Stomach (tissue), 4 donors: Measurements from ENCODE around the gene THADA.

ENCODE experiments used
- POLR2A ChIP-seq, 4 donors: fragments of 450-650 bp; IDR thresholded peaks; one replicate each; pipeline ENCODE4 v1.6.1; 2016; ENCODE audit warnings: antibody characterized with exemption in 4 of 4, control low read depth in 2 of 4, mild to moderate bottlenecking in 1 of 4, moderate library complexity in 1 of 4
- TF ChIP-seq, protein P1 (sequence below), 7 experiments: fragments of 450-650 bp in 4 of 7; fragments of 200-600 bp in 3 of 7; sonication (generic) in 3 of 7; IDR thresholded peaks; one replicate each; pipeline ENCODE4 v1.5.1; 2016 to 2019; ENCODE audit warnings: antibody characterized with exemption in 7 of 7, control low read depth in 2 of 7, mild to moderate bottlenecking in 1 of 7

DNA sequence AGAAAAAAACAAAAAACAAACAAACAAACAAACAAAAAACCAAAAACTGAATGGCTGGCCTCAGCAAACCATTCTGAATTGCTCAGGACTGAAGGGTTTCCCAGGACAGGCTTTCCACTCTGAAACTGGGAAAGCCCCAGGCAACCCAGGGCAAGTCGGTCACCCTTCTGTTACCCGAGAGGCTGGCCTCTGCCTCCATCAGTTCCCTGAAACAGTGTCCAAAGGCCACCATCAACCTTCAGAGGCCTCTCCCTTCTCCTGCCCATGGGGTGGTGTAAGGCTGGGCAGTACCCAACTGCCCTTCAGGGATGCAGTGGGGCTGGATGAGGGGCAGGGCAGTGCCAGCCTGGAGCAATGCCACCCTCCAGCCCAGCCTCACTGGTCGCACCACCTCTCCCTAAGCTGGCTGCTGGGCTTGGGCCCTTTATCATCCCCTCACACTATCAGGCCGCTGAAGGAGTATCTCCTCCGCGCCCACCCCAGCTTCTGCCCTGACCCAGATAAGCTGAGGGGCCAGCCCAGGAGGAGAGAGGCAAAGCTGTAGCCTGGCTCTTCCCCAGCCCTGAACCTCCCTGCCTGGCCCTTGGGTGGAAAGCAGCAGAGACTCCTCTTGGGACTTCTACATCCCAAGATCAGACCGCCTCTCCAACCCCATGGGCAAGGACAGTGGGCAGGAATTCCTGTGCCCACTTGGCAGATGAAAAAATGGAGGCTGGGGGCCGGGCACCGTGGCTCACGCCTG, 405.4 kb downstream of the THADA start:
- TF ChIP-seq, protein P1, sequence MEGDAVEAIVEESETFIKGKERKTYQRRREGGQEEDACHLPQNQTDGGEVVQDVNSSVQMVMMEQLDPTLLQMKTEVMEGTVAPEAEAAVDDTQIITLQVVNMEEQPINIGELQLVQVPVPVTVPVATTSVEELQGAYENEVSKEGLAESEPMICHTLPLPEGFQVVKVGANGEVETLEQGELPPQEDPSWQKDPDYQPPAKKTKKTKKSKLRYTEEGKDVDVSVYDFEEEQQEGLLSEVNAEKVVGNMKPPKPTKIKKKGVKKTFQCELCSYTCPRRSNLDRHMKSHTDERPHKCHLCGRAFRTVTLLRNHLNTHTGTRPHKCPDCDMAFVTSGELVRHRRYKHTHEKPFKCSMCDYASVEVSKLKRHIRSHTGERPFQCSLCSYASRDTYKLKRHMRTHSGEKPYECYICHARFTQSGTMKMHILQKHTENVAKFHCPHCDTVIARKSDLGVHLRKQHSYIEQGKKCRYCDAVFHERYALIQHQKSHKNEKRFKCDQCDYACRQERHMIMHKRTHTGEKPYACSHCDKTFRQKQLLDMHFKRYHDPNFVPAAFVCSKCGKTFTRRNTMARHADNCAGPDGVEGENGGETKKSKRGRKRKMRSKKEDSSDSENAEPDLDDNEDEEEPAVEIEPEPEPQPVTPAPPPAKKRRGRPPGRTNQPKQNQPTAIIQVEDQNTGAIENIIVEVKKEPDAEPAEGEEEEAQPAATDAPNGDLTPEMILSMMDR (IDR thresholded peaks at IDR 0.05), result no peak
- TF ChIP-seq POLR2A (IDR thresholded peaks at IDR 0.05), result no peak
